Peyer's patch (tissue), 4 donors: ENCODE data around the gene OR10G7. TPM values are rescaled to one million over a fixed set of nuclear protein-coding genes. Genes with fewer than 3 reads are reported as not detected.

Experiments
- DNase-seq, 3 donors: peaks; one replicate each; pipeline ENCODE4 v3.0.0-alpha.2; 2017 to 2019
- H3K27ac ChIP-seq, 4 donors: fragments of 200-600 bp; sonication (generic); one replicate each; pipeline ENCODE4 v1.5.1; 2016 to 2019
- H3K27me3 ChIP-seq, 2 donors: fragments of 200-600 bp; sonication (generic); one replicate each; pipeline ENCODE4 v1.5.1; 2019
- H3K36me3 ChIP-seq, 3 donors: fragments of 200-600 bp; sonication (generic); one replicate each; pipeline ENCODE4 v1.5.1; 2016 to 2019
- H3K4me1 ChIP-seq, 4 donors: fragments of 200-600 bp; sonication (generic); one replicate each; pipeline ENCODE4 v1.5.1; 2016 to 2019
- H3K4me3 ChIP-seq, 4 donors: fragments of 200-600 bp; sonication (generic); 1 replicate in 3 of 4; 2 replicates in 1 of 4; pipeline ENCODE4 v1.5.1; 2016 to 2019; ENCODE audit warnings: mild to moderate bottlenecking in 1 of 4
- H3K9me3 ChIP-seq, 4 donors: fragments of 200-600 bp; sonication (generic); one replicate each; pipeline ENCODE4 v1.5.1; 2016 to 2019; ENCODE audit warnings: mild to moderate bottlenecking in 1 of 4
- CTCF ChIP-seq, 6 experiments: fragments of 450-650 bp in 4 of 6; fragments of 200-600 bp in 2 of 6; sonication (generic) in 1 of 6; IDR thresholded peaks; one replicate each; pipeline ENCODE4 v1.5.1; 2017 to 2019; ENCODE audit warnings: antibody characterized with exemption in 6 of 6, mild to moderate bottlenecking in 3 of 6, moderate library complexity in 1 of 6
- POLR2A ChIP-seq, 2 donors: fragments of 450-650 bp; IDR thresholded peaks; one replicate each; pipeline ENCODE4 v1.5.1; 2017; ENCODE audit warnings: antibody characterized with exemption in 2 of 2, mild to moderate bottlenecking in 2 of 2, moderate library complexity in 2 of 2
- total RNA-seq, 4 donors: library from RNA; depleted of rRNA; stranded (reverse); fragments of >200 nt; gene quantifications; one replicate each; pipeline ENCODE4 v1.1.0, GENCODE V29; 2016

The OR10G7 gene
- total RNA-seq, 4 donors from 2014 or later: not detected

GRCh38 chr11:124069429-124070401, 28.6 kb upstream of the OR10G7 start:
- Histone ChIP-seq H3K9me3 (no peaks in the 10 kb centered on the region), H3K36me3 (no peaks in the 10 kb centered on the region), H3K4me3 (peak overlapping the region in 1 of 4 donors; percentile 26), H3K27me3 (no peaks in the 10 kb centered on the region), H3K4me1 (peaks cover 0 to 4% (median 0%) of the 10 kb centered on the region in 4 donors), H3K27ac (no peak overlapping the region)
- TF ChIP-seq POLR2A (IDR thresholded peaks at IDR 0.05) (no peak), CTCF (IDR thresholded peaks at IDR 0.05) (peak in 4 of 6 experiments; percentile 37 to 49 (median 46))
- DNase-seq: peak; percentile 34 to 75 (median 63)

GRCh38 chr11:124068601-124069110, 27.5 kb upstream of the OR10G7 start:
- Histone ChIP-seq H3K27ac (no peak overlapping the region), H3K4me1 (peaks cover 0 to 4% (median 0%) of the 10 kb centered on the region in 4 donors), H3K9me3 (no peaks in the 10 kb centered on the region), H3K27me3 (no peaks in the 10 kb centered on the region), H3K36me3 (no peaks in the 10 kb centered on the region), H3K4me3 (no peak overlapping the region)
- TF ChIP-seq CTCF (IDR thresholded peaks at IDR 0.05): no peak
- no peak for TF ChIP-seq POLR2A (IDR thresholded peaks at IDR 0.05)
- DNase-seq: no peak

GRCh38 chr11:124052966-124053365, 11.8 kb upstream of the OR10G7 start:
- H3K27ac ChIP-seq: no peak overlapping the region
- TF ChIP-seq CTCF (IDR thresholded peaks at IDR 0.05): no peak
- no peak for TF ChIP-seq POLR2A (IDR thresholded peaks at IDR 0.05)
- no peaks in the 10 kb centered on the region for H3K9me3 ChIP-seq
- no peak overlapping the region for H3K4me3 ChIP-seq
- no peaks in the 10 kb centered on the region for H3K4me1 ChIP-seq
- no peaks in the 10 kb centered on the region for H3K27me3 ChIP-seq
- no peak for DNase-seq
- no peaks in the 10 kb centered on the region for H3K36me3 ChIP-seq

GRCh38 chr11:124050748-124051147, 9.6 kb upstream of the OR10G7 start:
- H3K27ac ChIP-seq: no peak overlapping the region
- H3K36me3 ChIP-seq: no peaks in the 10 kb centered on the region
- H3K9me3 ChIP-seq: no peaks in the 10 kb centered on the region
- H3K27me3 ChIP-seq: no peaks in the 10 kb centered on the region
- TF ChIP-seq POLR2A (IDR thresholded peaks at IDR 0.05): no peak
- H3K4me1 ChIP-seq: no peaks in the 10 kb centered on the region
- no peak for DNase-seq
- H3K4me3 ChIP-seq: no peak overlapping the region

- Histone ChIP-seq H3K4me3 (no peak overlapping the region), H3K4me1 (no peaks in the 10 kb centered on the region), H3K36me3 (no peaks in the 10 kb centered on the region), H3K27ac (no peak overlapping the region), H3K9me3 (no peaks in the 10 kb centered on the region), H3K27me3 (no peaks in the 10 kb centered on the region)
- TF ChIP-seq POLR2A (IDR thresholded peaks at IDR 0.05) (no peak), CTCF (IDR thresholded peaks at IDR 0.05) (no peak)
- DNase-seq: no peak
Observed at GRCh38 chr11:124043420-124043819, 2.3 kb upstream of the OR10G7 start.

- Histone ChIP-seq H3K27me3 (no peaks in the 10 kb centered on the region), H3K9me3 (no peaks in the 10 kb centered on the region), H3K4me3 (no peak overlapping the region), H3K4me1 (no peaks in the 10 kb centered on the region), H3K27ac (no peak overlapping the region), H3K36me3 (no peaks in the 10 kb centered on the region)
- no peak for DNase-seq
- TF ChIP-seq CTCF (IDR thresholded peaks at IDR 0.05) (no peak), POLR2A (IDR thresholded peaks at IDR 0.05) (no peak)
Observed at GRCh38 chr11:124039557-124039956, 1.6 kb downstream of the OR10G7 start.
